ENCODE measurements around the gene MARCKS.
"Not testable (repeated sequence)": the region's sequence is repeated elsewhere in the genome, so short reads cannot be mapped to it uniquely, and the experiment has no call there.

The MARCKS gene

DNA sequence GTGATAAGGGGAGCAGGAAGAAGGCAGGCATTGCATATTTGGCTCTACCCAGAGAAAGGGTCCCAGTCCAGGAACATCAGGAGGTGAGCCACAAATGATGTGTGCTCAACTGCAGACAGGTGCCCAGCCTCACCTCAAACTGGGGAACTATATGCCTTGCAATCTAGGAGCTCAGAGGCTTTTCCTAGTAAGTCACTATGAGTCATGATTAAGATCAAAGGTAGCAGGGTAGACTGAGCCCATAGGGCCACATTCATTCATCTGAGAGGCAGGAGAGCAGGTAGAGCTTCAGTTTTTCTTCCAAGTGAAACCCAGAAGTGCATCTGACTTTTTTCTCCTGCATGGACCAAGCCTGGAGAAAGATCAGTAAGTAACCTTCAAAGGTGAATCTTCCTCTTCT, 31.3 kb downstream of the MARCKS start:
- no peak for DNase-seq

GRCh38 chr6:113888956-113889630, 31.9 kb downstream of the MARCKS start:
- DNase-seq, result no peak

GRCh38 chr6:113893451-113893850, 36.3 kb downstream of the MARCKS start:
- DNase-seq, result no peak

GRCh38 chr6:113893866-113894265, 36.7 kb downstream of the MARCKS start:
- no peak for DNase-seq

DNA sequence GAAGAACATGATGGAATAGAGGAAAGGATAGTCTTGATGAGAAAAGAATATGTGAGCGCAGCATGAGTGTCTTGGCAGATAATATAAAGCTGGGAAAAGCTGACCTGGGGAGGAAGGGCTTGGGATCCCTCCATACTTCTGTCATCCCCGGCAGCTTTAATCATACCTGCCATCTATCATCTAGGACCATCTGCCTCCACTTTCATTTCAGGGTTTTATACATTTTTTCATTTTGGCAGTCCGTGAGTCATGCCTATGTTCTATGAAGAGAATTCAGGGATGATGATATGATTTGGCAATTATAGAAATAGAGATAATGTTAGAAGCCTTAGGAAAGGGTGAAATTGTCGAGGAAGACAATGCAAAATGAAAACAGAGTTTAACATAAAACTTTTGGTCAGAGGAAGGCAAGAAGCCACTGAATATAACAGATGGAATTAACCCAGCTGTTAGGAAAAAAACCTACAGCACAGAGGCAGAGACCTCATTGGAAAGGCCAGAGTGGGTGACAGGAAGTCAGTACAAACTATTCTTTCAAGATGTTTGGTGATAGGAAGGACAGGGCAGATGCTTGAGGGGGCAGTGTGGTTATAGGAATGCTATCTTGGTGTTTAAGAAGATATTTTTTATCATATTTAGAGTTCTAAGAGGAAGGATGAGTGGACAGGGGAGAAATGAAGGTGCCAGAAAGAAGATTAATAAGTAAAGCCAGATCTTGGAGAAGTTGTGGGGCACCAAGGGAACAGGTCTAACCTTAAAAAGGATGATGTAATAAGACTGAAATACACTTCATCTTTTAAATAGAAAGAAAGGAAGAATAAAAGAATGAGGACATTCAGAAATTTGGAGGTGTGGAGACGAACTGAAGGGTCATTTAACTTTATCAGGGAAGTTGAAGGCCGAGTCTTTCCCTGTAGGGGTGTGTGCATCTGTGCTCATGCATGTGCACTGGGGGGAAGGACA, 37.8 kb downstream of the MARCKS start:
- no peak for DNase-seq

DNA sequence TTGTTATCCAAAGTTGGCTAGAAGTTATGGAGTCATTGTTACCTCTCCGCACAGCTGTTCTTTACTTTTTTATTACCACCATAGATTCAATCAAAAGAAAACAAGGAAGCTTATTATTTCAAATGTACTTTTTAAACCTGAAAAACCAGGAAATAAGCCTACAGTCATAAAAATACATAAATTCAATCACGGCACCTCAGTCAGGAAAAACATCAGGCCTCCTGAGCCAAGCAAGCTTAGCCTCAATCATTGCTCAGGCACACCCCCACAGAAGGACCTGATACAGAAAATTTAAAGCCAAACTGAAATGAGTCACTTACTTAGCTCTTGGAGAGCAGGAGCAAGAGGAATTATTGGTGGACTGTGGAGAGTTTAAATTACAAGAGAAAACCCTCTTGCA, 44.3 kb downstream of the MARCKS start:
- no peak for DNase-seq

GRCh38 chr6:113903666-113904330, 46.7 kb downstream of the MARCKS start:
- no peak for DNase-seq

GRCh38 chr6:113907102-113907815, 50.1 kb downstream of the MARCKS start:
- DNase-seq, result no peak

DNA sequence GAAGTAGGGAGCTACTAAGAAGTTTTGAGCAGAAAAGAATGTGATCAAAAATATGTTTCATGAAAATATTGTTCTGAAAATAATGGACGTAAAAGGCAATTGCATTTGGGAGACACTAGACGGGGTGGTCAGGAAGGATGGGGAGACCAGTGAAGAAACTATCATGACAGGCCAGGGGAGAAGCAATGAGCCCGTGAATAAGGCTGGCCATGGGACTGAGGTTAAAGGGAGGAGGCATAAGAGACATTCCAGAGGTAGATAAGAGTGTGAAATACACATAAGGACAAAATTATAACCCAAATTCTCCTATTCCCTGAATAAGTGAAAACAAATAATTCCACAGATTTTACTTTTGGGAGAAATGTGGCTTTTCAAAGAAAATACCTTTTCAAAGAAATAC, 51.7 kb downstream of the MARCKS start:
- DNase-seq, result no peak

DNA sequence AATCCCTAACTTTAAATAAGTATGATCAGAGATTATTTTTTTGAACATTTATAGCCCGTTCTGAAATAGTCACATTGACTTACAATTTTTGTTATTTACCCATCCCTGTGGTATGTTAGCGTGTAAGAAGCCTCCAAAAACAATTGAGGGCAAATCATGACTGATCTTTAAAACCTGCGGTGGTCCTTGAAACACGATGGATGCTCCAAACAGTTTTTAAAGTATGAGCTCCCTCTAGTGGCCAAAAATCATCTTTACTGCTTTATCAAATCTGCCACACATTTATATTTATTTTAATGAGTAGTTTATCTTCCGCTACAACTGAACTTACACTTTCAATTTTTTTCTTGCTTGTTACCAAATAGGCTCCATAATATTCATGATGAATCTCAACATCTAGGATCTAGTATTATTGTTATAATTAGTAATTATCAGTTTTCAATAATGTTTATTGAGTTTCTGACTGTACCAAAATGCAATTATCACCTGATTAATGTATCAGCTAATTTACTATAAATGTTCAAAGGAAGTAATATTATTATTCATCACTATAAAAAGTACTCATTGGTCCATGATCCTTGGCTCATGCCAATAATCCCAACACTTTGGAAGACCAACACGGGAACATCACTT, 52.2 kb downstream of the MARCKS start:
- no peak for DNase-seq

DNA sequence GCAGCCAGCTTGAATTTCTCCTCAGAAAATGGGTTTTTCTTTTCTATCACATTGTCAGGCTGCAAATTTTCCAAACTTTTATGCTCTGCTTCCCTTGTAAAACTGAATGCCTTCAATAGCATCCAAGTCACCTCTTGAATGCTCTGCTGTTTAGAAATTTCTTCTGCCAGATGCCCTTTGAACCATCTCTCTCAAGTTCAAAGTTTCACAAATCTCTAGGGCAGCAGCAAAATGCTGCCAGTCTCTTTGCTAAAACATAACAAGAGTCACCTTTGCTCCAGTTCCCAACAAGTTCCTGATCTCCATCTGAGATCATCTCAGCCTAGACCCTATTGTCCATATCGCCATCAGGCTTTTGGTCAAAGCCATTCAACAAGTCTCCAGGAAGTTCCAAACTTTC, 53.1 kb downstream of the MARCKS start:
- DNase-seq, result not testable (repeated sequence)

Data from activated naive CD4-positive, alpha-beta T cell treated with Interleukin-2 at 50 U/mL for 16 hours (primary cell).